H1 (cell line): Measurements from ENCODE around the gene SNX17. TPM values are rescaled to one million over a fixed set of nuclear protein-coding genes. Genes with fewer than 3 reads are reported as not detected.

ENCODE experiments used
- CTCF ChIA-PET: fragments of 300-600 bp; sonication (Branson Sonifier 250); formaldehyde crosslinking; loops from one replicate; lab custom pipeline; 2021; ENCODE audit not compliant: partially characterized antibody; lab: Charles Lee
- POLR2A ChIA-PET: fragments of 300-600 bp; sonication (Branson Sonifier 250); formaldehyde crosslinking; loops from one replicate; lab custom pipeline; 2021; ENCODE audit warnings: inconsistent platforms; ENCODE audit not compliant: partially characterized antibody; lab: Charles Lee
- DNase-seq, 2 experiments: peaks; one replicate each; pipeline versions ENCODE4 v3.0.0 to v3.0.0-alpha.2; 2010 to 2022; ENCODE audit warnings: low spot score in 2 of 2, low read depth in 1 of 2, mixed read lengths in 1 of 2
- FAIRE-seq: peaks from 2 replicates; lab custom pipeline; 2011; peaks lifted over from hg19 to GRCh38; lab: Jason Lieb, UNC
- H2AFZ ChIP-seq: 2 replicates; pipeline ENCODE4 v1.8.1; 2012; ENCODE audit warnings: low read length, inconsistent platforms
- H2AK5ac ChIP-seq: 2 replicates; pipeline ENCODE4 v1.6.1; 2013; ENCODE audit warnings: low read depth, low read length
- H2BK120ac ChIP-seq: replicated peaks from 2 replicates; pipeline ENCODE3; 2013; ENCODE audit warnings: low read depth, low read length, inconsistent platforms
- H2BK12ac ChIP-seq: 2 replicates; pipeline ENCODE4 v1.6.1; 2013; ENCODE audit warnings: low read depth, low read length
- H2BK15ac ChIP-seq: 2 replicates; pipeline ENCODE4 v1.6.1; 2013; ENCODE audit warnings: low read length
- H2BK20ac ChIP-seq: 2 replicates; pipeline ENCODE4 v1.6.1; 2013; ENCODE audit warnings: low read length
- H2BK5ac ChIP-seq: 2 replicates; pipeline ENCODE4 v1.6.1; 2013; ENCODE audit warnings: low read depth, low read length
- H3K14ac ChIP-seq: 2 replicates; pipeline ENCODE4 v1.6.1; 2013; ENCODE audit warnings: inconsistent platforms; ENCODE audit not compliant: insufficient read length
- H3K18ac ChIP-seq: 2 replicates; pipeline ENCODE4 v1.6.1; 2013; ENCODE audit warnings: low read length; ENCODE audit errors: extremely low read depth
- H3K23ac ChIP-seq: 2 replicates; pipeline ENCODE4 v1.6.1; 2013; ENCODE audit warnings: inconsistent platforms; ENCODE audit not compliant: insufficient read length
- H3K23me2 ChIP-seq: 2 replicates; pipeline ENCODE4 v1.6.1; 2013; ENCODE audit warnings: low read depth, low read length
- H3K27ac ChIP-seq: 2 replicates; pipeline ENCODE4 v1.6.1; 2011; ENCODE audit warnings: low read depth, low read length, inconsistent platforms
- H3K27me3 ChIP-seq, 4 experiments: replicated peaks in 1 of 4; 1 replicate in 1 of 4; 2 replicates in 3 of 4; pipeline versions ENCODE4 v1.6.1 to v1.8.1; 2011 to 2013; ENCODE audit warnings: low read length in 3 of 4, mild to moderate bottlenecking in 3 of 4, inconsistent platforms in 2 of 4, mixed read lengths in 2 of 4, moderate library complexity in 1 of 4; ENCODE audit not compliant: control insufficient read depth in 3 of 4, insufficient read depth in 3 of 4; ENCODE audit errors: extremely low read depth in 1 of 4
- H3K36me3 ChIP-seq, 4 experiments: 2 replicates each; pipeline versions ENCODE4 v1.6.1 to v1.8.1; 2011 to 2013; ENCODE audit warnings: mild to moderate bottlenecking in 4 of 4, low read length in 3 of 4, moderate library complexity in 2 of 4, control low read depth in 1 of 4, inconsistent platforms in 1 of 4; ENCODE audit not compliant: insufficient read depth in 4 of 4, control insufficient read depth in 2 of 4
- H3K4ac ChIP-seq: replicated peaks from 2 replicates; pipeline ENCODE3; 2013; ENCODE audit warnings: low read length, low read depth, mixed read lengths, inconsistent platforms; ENCODE audit not compliant: insufficient read length
- H3K4me1 ChIP-seq, 4 experiments: replicated peaks in 1 of 4; 1 replicate in 1 of 4; 2 replicates in 3 of 4; pipeline versions ENCODE4 v1.6.1 to v1.8.1; 2011 to 2013; ENCODE audit warnings: low read length in 3 of 4, inconsistent platforms in 2 of 4, mixed read lengths in 1 of 4; ENCODE audit not compliant: insufficient read depth in 4 of 4, control insufficient read depth in 3 of 4
- H3K4me2 ChIP-seq, 2 experiments: 2 replicates each; pipeline versions ENCODE4 v1.6.1 to v1.8.1; 2011 to 2013; ENCODE audit warnings: low read depth in 2 of 2, low read length in 2 of 2, control low read depth in 1 of 2, inconsistent platforms in 1 of 2, mild to moderate bottlenecking in 1 of 2; ENCODE audit not compliant: insufficient read depth in 1 of 2
- H3K4me3 ChIP-seq, 4 experiments: fragments of 200-600, 300-600 bp in 1 of 4; sonication (generic), shearing (Covaris generic), sonication (Bioruptor Twin) in 1 of 4; 2 replicates each; pipeline versions ENCODE4 v1.5.1 to v1.8.1; 2011 to 2016; ENCODE audit warnings: low read length in 4 of 4, low read depth in 3 of 4, control low read depth in 2 of 4, inconsistent platforms in 2 of 4, mild to moderate bottlenecking in 2 of 4, mixed read lengths in 1 of 4, moderate library complexity in 1 of 4; ENCODE audit not compliant: insufficient read depth in 2 of 4; ENCODE audit errors: extremely low read depth in 1 of 4
- H3K56ac ChIP-seq: replicated peaks from 2 replicates; pipeline ENCODE3; 2013; ENCODE audit warnings: low read depth, mild to moderate bottlenecking, mixed read lengths, low read length, inconsistent platforms; ENCODE audit not compliant: insufficient read length
- H3K79me1 ChIP-seq: 2 replicates; pipeline ENCODE4 v1.6.1; 2013; ENCODE audit warnings: low read depth, low read length, control low read depth
- H3K79me2 ChIP-seq, 2 experiments: 2 replicates each; pipeline versions ENCODE4 v1.6.1 to v1.8.1; 2012 to 2013; ENCODE audit warnings: low read length in 2 of 2, mild to moderate bottlenecking in 2 of 2, inconsistent platforms in 1 of 2; ENCODE audit not compliant: insufficient read depth in 2 of 2, control insufficient read depth in 1 of 2
- H3K9ac ChIP-seq, 4 experiments: replicated peaks in 1 of 4; 1 replicate in 1 of 4; 2 replicates in 3 of 4; pipeline versions ENCODE4 v1.6.1 to v1.8.1; 2011 to 2013; ENCODE audit warnings: low read depth in 3 of 4, low read length in 3 of 4, control low read depth in 2 of 4, mild to moderate bottlenecking in 2 of 4, moderate library complexity in 2 of 4, inconsistent platforms in 1 of 4; ENCODE audit errors: extremely low read depth in 1 of 4
- H3K9me3 ChIP-seq, 2 experiments: 2 replicates each; pipeline versions ENCODE4 v1.6.1 to v1.8.1; 2012 to 2013; ENCODE audit warnings: mild to moderate bottlenecking in 2 of 2, moderate library complexity in 2 of 2, control low read depth in 1 of 2, inconsistent platforms in 1 of 2, low read depth in 1 of 2, low read length in 1 of 2, mixed read lengths in 1 of 2; ENCODE audit not compliant: insufficient read depth in 2 of 2
- H4K20me1 ChIP-seq, 2 experiments: replicated peaks in 1 of 2; 2 replicates each; pipeline versions ENCODE3 to v1.8.1; 2011 to 2013; ENCODE audit warnings: inconsistent platforms in 2 of 2, low read length in 2 of 2, mild to moderate bottlenecking in 1 of 2; ENCODE audit not compliant: insufficient read depth in 2 of 2, control insufficient read depth in 1 of 2
- H4K5ac ChIP-seq: 2 replicates; pipeline ENCODE4 v1.6.1; 2013; ENCODE audit warnings: low read length, low read depth, mixed read lengths, inconsistent platforms; ENCODE audit not compliant: insufficient read length
- H4K8ac ChIP-seq: 2 replicates; pipeline ENCODE4 v1.8.0; 2013; ENCODE audit warnings: mild to moderate bottlenecking, moderate library complexity, low read length, inconsistent platforms; ENCODE audit not compliant: insufficient read depth; ENCODE audit errors: extremely low read depth
- H4K91ac ChIP-seq: replicated peaks from 2 replicates; pipeline ENCODE3; 2013; ENCODE audit warnings: low read length, mixed read lengths, inconsistent platforms; ENCODE audit not compliant: insufficient read length
- EGR1 ChIP-seq: IDR thresholded peaks from 2 replicates; pipeline ENCODE4 v1.6.1; 2011; ENCODE audit warnings: low read depth, low read length, borderline replicate concordance
- HDAC2 ChIP-seq, 2 experiments: fragments of 300-600 bp in 1 of 2; sonication (generic) in 1 of 2; IDR thresholded peaks; 2 replicates each; pipeline ENCODE4 v1.6.1; 2011 to 2012; ENCODE audit warnings: low read depth in 2 of 2, low read length in 2 of 2, mild to moderate bottlenecking in 2 of 2, moderate library complexity in 2 of 2, borderline replicate concordance in 1 of 2, inconsistent platforms in 1 of 2
- KDM5A ChIP-seq: fragments of 200-600 bp; IDR thresholded peaks from 2 replicates; pipeline ENCODE4 v1.7.1; 2012; ENCODE audit warnings: mild to moderate bottlenecking, low read length, inconsistent platforms, mixed read lengths
- WGBS, 2 experiments: shearing (Covaris generic) in 1 of 2; methylation state at CpG; one replicate each; pipeline versions ENCODE4 v1.1.6 to v1.1.7; 2013 to 2015; ENCODE audit warnings: low lambda C conversion rate in 2 of 2, mixed read lengths in 2 of 2, inconsistent platforms in 1 of 2, low coverage in 1 of 2, missing lambda C conversion rate in 1 of 2; ENCODE audit not compliant: insufficient replicate concordance in 2 of 2, insufficient coverage in 1 of 2, insufficient read length in 1 of 2; ENCODE audit errors: extremely low coverage in 1 of 2, missing lambda C conversion rate in 1 of 2; 5-methylcytosine and 5-hydroxymethylcytosine counted together
- polyA plus RNA-seq, 7 experiments: library from polyadenylated mRNA; depleted of rRNA in 3 of 7; stranded (reverse) in 5 of 7; unstranded in 2 of 7; fragments of >200 nt in 5 of 7; fragments of 200-250 nt in 2 of 7; gene quantifications; 1 replicate in 5 of 7; 2 replicates in 1 of 7; 4 replicates in 1 of 7; pipeline versions ENCODE4 v1.2.1 to v1.2.3, GENCODE V29; 2011 to 2013; ENCODE audit warnings: missing spikeins in 2 of 7, mixed read lengths in 2 of 7
- total RNA-seq: library from RNA; stranded (reverse); fragmentation: NEBNext Ultra II Directional; extraction: Animal tissue kit (Norgen Biotek cat#: 25700); gene quantifications from 2 replicates; pipeline ENCODE4 v1.2.1, GENCODE V29; 2021
- TF ChIP-seq, protein P1 (sequence below): IDR thresholded peaks from 2 replicates; pipeline ENCODE4 v1.6.1; 2012; ENCODE audit warnings: inconsistent platforms
- TF ChIP-seq, protein P2 (sequence below): IDR thresholded peaks from 2 replicates; pipeline ENCODE4 v1.6.1; 2012; ENCODE audit warnings: inconsistent platforms

Gene SNX17
- total and polyA plus RNA-seq, 2 of the 8 experiments (the other 6 are each of a cell fraction or from before 2014, with no cell fraction given), result 54.9 to 66.2 TPM

DNA sequence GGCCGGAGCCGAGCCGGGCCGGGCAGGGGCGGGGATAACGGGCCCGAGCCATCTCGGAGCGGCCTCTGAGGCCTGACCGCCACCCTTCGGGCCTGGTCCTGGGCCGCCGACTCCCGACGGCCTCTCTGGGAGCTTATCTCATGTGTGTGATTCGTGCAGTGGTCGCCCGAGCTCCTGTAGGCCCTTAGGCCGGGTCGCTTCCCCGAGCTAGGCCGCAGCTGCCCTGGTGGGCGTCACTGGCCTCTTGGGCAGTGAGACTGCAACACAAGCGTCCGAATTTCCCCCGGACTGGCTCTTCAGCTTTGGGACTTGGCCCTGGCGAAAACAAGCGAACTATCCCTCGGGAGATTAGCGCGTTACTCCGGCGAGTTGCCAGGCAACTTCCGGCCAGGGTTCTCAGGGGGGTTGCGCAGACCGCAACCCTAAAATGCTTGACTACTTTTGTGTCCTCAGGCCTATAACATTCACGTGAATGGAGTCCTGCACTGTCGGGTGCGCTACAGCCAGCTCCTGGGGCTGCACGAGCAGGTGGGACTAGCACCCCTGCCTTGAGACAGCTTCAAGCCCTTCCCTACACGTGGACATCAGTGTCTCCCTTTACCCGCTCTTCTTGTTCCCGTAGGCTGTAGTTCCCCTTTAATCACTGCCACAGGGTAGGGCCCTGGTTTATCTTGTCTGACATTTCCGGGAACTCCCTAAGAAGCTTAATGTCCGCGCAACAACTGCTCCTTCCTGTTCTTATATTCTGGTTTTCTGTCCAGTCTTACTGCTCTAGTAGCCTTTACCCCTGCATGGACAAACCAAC, 602 bp downstream of the SNX17 start:
- ChIA-PET CTCF (interaction anchor here (0.8 to 2.8 kb wide), 10 partner anchors 8 to 129 kb away, joined by 3 to 7 read pairs (median 4); partner anchors contain the start of genes FNDC4 and UCN), POLR2A (interaction anchor here (0.9 to 8.2 kb wide), 11 partner anchors 9 to 160 kb away, joined by 3 to 135 read pairs (median 3); partner anchors contain the start of genes GTF3C2, MPV17, PPM1G and ZNF513)
- Histone ChIP-seq H3K4me3 (peak overlapping the region; percentile 72 to 99 (median 88)), H3K79me2 (peaks cover 2 to 21% of the 10 kb centered on the region in 2 experiments; a peak in 3 of 4 replicates), H3K9ac (peak overlapping the region; percentile 3 to 84 (median 80)), H3K4ac (no peak overlapping the region), H2BK120ac (no peak overlapping the region), H4K5ac (peak overlapping the region; percentile 85), H4K20me1 (peaks cover 0 to 16% of the 10 kb centered on the region in 2 experiments), H3K4me2 (peak overlapping the region; percentile 77 to 81), H3K56ac (peak overlapping the region; percentile 24), H3K27me3 (no peaks in the 10 kb centered on the region), H3K23ac (no peak overlapping the region), H3K36me3 (peaks cover 29 to 53% (median 46%) of the 10 kb centered on the region in 4 experiments), H2BK20ac (no peak overlapping the region), H2BK5ac (peak overlapping the region; percentile 84; the same call in 1 of the 2 replicates), H2BK12ac (no peak overlapping the region), H2AK5ac (no peak overlapping the region), H3K9me3 (no peaks in the 10 kb centered on the region), H4K8ac (peak overlapping the region; percentile 92), H3K79me1 (peaks cover 5% of the 10 kb centered on the region; the same call in 1 of the 2 replicates), H3K27ac (peak overlapping the region; percentile 31), H2BK15ac (no peak overlapping the region), H4K91ac (no peak overlapping the region), H2AFZ (peak overlapping the region; percentile 9; the same call in 1 of the 2 replicates), H3K18ac (0 out of 2 replicates have a peak overlapping the region, but pooled peaks have one; percentile 20), H3K23me2 (peaks cover 8% of the 10 kb centered on the region), H3K4me1 (peaks cover 0 to 4% (median 2%) of the 10 kb centered on the region in 4 experiments; a peak in 4 of 7 replicates), H3K14ac (no peak overlapping the region)
- 9% methylated on average over 44 of the region's 46 CpGs; no CpG with 5 or more reads in 1 of the 2 experiments for WGBS, 2 experiments
- TF ChIP-seq, protein P1, sequence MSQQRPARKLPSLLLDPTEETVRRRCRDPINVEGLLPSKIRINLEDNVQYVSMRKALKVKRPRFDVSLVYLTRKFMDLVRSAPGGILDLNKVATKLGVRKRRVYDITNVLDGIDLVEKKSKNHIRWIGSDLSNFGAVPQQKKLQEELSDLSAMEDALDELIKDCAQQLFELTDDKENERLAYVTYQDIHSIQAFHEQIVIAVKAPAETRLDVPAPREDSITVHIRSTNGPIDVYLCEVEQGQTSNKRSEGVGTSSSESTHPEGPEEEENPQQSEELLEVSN, result peak; percentile 84
- TF ChIP-seq, protein P2, sequence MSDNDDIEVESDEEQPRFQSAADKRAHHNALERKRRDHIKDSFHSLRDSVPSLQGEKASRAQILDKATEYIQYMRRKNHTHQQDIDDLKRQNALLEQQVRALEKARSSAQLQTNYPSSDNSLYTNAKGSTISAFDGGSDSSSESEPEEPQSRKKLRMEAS, result peak; percentile 85
- TF ChIP-seq KDM5A, result peak; percentile 46; the same call in 1 of the 2 replicates
- no peak for TF ChIP-seq HDAC2 (IDR thresholded peaks at IDR 0.05; ENCODE audit: borderline replicate concordance in 1 of 2, low read depth in 2 of 2, low read length in 2 of 2)
- no peak for TF ChIP-seq EGR1
- FAIRE-seq, result no peak
- peak in 1 of 2 experiments; percentile 47 for DNase-seq
